HG03196 (cell line): Measurements from ENCODE around the gene TCF7L2.

Source experiments
- ATAC-seq: cut with Tn5 transposase; IDR thresholded peaks from one replicate; pipeline ENCODE4 v1.9.1; 2021; ENCODE audit not compliant: unreplicated experiment

TCF7L2 gene

DNA sequence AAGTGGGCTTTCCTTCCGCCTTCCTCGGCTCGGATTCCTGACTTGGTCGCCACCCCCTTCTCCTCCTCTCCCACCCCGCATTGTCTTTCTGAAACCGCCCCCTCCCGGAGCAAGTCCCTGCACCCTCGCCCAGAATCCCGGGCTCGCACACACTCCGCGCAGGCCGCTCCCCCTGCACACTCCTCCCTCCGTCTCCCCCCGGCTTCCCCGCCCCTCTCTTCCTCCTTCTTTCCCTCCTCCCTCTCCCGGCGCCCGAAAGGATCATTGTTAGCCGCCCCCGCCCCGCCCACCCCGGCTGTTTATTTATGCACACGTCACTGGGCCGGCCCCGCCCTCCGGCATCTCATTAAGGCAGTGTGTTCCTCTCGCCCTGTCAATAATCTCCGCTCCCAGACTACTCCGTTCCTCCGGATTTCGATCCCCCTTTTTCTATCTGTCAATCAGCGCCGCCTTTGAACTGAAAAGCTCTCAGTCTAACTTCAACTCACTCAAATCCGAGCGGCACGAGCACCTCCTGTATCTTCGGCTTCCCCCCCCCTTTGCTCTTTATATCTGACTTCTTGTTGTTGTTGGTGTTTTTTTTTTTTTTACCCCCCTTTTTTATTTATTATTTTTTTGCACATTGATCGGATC lies at the start of gene TCF7L2:
Gene TCF7L2 (plus strand): TSS at position 373 of the 633 bp plus-strand sequence. CDS start 510 bp downstream, outside the sequence.
- no peak for ATAC-seq

DNA sequence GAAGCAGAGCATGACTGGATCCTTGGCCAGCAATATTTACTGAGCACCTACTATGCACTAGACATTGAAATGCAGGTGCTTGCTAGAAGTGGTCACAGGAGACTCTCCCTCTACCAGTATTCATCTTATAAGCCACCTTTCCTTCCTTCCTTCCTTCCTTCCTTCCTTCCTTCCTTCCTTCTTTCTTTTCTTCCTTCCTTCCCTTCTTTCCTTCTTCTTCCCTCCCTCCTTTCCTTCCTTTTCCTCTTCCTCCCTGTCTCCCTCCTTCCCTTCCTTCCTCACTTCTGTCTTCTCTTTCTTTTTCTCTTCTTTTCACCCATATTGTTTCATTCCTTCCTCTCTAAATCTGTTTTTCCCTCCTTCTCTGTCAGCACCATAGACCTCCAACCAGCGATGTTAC lies 47.3 kb upstream of the TCF7L2 start:
- no peak for ATAC-seq

DNA sequence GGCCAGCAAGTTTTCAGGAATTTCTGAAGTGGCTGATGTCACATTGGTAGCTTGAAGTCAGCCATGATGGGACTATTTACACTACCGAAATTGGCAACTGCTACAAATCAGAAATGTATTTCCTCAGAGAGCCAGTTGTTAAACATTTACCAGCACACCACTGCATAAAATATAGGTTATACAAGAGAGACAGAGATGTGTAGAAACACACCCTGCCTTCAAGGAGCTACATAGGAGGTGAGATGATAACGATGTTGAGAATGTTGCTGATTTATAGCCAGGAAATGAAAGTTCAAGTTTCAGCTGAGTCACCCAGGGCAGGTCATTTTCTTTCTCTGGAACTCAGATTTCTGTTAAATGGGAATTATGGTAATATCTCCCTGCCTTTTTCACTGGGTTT lies 46.0 kb upstream of the TCF7L2 start:
- ATAC-seq: no peak

DNA sequence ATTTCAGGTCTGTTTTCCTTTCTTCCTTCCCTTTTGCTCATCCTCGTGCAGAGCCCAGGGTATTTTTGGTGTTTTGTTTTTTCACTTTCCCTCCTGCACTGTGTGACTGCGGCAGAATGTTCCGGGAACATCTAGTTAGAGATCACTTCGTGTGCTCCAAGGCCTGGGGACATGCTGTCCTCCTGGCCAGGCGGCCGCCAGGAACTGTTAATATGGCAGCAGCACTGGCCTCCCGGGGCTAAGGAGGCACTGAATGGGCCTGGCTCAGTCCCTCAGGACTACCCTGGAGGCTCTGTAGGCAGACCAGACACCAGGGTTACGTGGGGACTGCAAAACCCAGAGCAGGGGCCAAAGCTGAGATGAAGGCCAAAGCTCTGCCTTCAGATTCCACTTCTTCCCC lies 43.1 kb upstream of the TCF7L2 start:
- no peak for ATAC-seq

DNA sequence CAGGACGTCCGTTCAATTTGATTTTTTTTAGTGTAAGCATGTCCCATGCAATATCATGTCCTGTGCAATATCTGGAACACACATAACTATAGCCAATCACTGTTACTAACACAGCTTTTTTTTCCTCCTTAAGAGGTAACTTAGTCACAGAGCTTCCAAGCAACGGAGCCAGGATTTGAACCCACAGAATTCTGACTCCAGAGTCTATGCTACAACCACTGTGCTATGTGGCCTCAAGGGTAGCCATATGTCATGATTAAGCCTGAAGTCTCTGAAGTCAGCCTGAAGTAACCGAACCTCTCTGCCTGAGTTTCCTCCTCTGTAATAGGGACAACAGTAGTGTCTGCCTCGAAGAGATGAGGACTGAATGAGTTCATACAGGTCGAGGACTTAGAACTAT lies 42.2 kb upstream of the TCF7L2 start:
- ATAC-seq: no peak

DNA sequence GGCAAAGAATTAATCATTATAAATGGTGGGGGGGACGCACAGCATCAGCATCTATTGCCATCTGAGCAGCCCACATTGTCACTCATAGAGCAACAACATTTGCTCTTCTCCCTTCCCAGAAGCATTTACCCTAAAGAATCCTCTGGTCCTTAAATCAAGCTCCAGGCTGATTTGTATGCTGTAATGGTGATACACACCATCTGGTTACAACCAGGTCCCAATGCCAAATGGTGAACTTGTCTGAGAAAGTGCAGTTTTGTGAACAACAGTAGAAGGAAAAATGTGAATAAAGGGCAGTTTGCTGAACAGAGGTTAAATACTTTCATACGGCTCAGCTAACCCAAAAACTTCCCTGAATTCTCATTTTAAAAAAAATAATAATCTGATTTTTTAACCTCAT lies 38.8 kb upstream of the TCF7L2 start:
- no peak for ATAC-seq

DNA sequence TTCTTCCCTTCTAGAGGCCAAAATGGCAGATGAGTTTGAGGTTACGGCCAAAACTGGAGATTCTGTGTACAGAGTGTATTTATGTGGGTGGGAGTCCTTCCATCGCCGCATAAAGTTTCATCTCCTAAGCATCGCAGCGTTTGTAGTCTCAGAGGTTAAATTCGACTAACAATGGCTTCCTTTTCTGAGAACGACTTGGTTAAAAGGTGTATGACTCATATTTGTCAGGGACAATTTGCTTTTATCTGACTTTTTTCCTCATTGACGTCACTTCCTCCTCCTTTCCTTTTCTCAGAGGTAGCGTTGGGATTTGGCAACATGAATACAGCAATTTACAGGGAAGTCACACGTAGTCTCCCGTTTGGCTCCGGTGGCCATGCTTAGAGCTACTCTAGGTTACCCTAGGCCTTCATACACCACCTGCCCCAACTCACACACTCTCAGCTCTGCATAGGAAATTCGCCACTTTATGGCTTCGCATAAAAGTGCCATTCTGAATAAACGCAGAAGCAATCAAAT lies 37.6 kb upstream of the TCF7L2 start:
- ATAC-seq: no peak

DNA sequence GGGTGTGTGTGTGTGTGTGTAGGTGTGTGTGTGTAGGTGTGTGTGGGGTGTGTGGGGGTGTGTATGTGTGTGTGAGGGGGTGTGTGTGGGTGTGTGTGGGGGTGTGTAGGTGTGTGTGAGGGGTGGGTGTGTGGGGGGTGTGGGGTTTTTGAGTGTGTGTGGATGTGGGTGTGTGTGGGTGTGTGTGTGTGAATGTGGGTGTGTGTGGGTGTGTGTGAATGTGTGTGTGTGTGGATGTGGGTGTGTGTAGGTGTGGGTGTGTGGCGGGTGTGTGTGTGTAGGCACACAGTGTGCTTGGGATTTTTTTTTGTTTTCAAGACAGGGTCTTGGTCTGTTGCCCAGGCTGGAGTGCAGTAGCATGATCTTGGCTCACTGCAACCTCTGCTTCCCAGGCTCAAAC lies 36.8 kb upstream of the TCF7L2 start:
- no peak for ATAC-seq

DNA sequence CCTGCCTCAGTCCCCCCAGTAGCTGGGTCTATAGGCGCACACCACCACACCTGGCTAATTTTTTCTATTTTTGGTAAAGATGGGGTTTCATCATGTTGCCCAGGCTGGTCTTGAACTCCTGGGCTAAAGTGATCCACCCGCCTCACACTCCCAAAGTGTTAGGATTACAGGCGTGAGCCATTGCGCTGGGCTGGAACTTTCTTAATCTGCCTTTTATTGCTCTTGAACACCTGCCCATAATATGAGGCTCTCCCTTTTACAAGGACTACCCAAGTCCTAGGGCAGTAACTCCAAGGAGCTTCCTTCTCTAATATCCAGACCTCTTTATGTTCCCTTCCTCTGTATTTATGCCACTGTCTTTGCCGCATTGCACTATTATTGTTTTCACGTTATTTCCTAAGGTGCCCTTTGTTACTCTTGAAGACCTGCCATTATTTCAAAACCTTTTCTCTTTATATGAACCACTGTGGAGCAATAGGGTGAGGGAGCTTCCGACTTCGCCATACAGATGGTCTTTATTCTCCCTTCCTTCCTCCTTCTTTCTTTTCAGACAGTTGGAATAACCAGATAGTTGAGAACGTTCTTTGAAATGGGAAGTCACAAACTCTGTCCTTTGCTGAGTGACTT lies 36.3 kb upstream of the TCF7L2 start:
- no peak for ATAC-seq

DNA sequence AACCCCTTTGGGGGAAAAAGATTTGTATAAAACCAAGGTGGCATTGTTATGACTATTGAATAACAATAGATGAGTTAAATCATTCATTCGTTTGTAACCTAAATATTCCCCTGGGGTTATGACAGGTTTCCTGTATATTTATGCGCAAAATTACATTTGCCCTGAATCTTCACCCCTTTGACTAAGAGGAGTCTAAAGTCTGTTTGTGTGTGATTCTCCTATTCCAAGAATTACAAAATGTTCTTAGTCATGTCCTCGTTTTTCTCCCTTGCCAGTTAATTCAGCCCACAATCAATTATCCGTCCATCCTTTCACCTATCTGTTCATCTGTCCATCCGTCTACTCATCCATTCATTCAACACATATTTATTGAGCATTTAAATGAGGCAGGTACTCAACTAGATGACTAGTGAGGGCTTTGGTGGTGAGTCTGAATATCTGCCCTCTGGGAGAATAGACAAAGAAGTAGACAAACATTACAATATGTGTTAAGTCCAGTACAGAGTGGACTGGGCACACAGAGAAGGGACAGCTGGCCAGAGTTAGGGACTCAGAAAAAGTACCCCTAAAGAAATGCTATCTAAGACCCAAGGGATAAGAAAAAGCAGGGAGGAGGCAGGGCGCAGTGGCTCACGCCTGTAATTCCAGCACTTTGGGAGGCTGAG lies 35.6 kb upstream of the TCF7L2 start:
- ATAC-seq: no peak

DNA sequence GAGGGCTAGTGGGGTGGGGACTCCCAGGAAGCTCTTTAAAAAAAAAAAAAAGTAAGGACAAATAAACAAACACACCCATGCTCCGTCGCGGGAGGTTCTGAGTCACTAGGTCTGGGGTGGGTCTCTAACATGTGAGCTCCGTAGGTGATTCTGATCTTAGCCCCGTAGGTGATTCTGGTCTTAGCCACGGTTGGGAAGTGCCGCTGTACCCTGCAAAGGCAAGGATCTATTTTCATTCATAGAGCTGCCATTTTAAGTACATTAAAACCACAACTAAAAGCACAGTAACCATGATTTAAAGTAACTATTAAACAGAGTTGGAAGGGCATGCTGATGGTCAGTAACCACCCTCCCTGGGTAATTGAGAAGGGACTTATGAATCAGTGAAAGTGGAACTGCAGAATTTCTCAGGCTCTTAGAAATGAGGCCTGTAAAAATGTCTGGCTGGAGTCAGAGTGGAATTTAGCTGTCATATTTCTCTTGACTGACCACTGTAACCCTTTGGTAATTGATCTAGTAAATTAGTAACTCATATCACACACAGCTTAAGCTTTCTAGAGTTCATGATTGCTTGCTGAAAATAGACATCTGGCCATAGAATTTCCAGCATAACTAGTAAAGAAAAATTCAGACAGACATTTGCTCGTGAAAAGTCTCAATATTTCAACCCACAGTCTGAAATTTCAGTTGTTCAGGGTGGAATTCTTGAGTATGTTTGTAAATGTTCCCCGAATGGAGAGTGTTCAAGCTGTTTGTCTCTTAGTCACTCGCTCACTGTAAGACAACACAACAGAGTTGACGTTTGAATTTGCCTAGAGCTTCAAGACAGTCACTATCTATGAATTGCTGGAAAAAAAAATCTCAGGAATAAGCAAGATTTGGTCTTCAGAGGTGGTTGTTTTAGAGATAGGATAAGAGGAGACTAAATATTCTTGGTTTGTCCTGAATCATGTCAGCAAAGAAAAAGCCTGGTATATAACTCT lies 34.2 kb upstream of the TCF7L2 start:
- no peak for ATAC-seq

DNA sequence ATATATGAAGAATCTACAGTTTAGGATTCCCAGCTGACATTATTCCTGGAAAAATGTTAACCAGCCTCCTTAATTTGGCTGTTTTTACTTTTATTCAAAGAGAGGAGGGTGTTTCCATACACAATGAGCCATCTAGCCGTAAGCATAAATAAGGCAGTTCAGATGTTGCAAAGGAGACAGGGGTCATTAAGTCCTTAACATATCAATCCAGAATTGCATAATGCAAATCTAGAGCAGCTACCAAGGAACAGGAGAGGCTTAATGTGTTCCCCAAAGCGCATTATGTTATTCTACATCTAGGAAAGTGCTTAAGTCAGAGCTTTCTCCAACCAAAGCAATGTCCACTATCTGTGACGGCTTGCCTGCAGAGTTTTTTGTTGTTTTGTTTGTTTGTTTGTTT lies 32.4 kb upstream of the TCF7L2 start:
- no peak for ATAC-seq

DNA sequence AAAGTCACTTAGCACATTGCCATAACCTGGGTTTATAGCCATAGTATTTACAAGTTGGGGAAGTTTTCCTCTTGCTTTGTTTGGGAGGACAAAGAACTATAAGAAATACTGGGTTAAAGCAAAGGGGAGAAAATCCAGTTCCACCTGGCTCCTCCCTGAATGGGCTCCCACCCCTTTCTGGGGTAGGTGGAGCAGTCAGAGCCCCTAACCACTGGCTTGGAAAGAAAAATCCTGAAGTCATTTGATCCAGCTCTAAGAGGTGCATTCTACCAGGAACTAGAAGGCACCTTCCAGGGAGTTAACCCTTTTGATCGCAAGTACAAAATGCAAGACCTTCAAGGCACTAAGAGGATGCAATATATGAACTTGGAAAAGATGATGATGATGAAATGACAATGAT lies 31.3 kb upstream of the TCF7L2 start:
- no peak for ATAC-seq

DNA sequence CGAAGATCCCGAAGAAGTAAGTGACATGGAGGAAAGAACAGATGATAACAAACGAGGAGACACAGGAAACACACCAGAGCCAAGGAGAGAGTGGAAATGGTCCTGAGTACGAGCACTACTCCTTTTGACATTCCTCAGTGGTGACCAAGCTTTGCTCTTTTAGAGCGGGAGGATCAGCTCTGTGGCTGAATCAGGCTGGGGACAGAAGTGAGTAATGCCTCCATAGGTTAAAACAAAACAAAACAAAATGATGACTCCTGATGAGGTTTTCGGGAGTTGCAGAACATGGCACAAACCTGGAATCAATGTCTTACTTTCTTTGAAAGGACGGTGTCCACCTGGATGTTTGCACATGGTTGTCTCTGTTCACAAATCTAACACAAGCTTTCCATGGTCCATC lies 30.3 kb upstream of the TCF7L2 start:
- no peak for ATAC-seq

DNA sequence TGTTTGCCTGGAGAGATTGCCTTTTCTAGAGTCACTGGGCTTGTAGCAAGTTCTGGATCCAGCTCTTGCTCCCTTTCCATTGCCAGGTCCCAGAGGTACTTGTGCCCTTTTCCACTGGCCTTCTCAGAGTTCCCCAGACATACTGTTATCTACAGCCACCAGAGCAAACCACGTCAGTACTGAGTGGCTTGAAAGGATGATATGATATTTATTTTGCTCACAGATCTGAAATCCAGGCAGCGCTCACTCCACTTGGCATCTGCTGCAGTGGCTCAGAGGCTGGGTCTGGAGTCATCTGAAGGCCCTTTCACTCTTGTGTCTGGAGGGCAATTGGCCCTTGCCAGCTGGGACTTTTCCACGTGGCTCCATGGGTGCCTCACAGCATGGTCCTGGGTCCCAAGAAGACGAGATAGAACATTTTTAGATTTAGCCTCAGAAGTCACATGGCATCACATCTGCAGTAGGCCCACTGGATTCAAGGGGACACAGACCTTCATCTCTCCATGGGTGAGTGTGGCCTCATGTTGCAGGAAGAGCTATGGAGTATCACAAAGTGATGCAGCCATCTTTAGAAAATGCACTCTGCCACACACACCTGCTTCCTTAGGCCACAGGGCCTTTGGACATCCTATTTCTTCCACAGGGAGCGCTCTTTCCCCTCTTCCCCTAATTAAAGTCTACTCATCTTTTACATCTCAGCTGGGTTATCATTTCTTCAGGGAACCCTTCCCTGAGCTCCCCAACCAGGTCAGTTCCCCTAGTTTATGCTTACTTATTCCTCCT lies 22.9 kb upstream of the TCF7L2 start:
- no peak for ATAC-seq

DNA sequence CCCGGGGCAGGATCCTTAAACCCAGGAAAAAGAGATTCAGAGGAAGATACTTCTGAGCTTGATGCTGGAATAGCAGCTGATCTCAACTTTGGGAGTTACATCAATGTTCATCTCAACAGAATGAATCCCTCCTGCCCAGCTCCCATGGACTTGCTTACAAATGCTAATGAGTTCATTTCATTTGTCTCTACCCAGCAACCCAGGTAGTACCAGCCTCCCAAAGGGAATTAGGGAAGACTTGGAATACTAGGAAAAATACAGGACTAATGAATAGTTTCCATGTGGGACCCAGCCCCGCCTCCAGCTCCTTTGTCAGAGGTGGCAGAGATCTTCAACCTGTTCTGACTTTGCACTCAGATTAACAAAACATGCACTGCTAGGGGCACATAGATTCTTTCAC lies 22.1 kb upstream of the TCF7L2 start:
- no peak for ATAC-seq

DNA sequence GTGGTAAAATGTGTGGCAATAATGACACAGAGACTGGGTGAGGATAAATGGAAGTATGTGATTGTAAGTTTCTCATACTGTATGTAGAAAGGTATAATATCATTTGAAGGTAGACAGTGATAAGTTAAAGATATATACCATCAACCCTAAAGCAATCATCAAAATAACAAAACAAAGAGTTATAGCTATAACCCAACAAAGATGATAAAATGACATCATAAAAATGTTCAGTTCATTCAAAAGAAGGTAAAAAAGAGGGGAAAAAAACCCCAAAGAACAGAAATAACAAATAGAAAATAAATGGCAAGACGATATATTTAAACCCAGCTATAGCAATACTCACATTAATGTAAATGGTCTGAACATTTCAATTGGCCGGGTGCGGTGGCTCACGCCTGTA lies 17.4 kb upstream of the TCF7L2 start:
- no peak for ATAC-seq

DNA sequence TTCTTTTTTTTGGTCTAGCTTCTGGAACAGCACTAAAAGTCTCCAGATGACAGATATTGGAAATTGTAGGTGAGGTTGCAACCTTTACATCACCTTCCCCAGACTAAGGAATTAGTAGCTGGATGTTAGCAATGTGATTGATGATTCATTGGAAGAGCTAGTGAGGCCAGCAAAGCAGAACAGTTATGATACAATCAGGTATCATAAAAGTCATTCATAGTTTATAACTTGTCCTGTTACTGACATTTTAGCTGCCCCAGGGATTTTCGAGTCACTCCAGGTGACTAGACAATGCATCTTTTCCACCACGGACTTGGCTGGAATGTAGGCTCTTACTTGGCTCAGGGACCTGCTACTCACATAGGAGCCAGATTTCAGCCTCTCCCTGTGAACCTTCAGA lies 15.9 kb upstream of the TCF7L2 start:
- no peak for ATAC-seq

DNA sequence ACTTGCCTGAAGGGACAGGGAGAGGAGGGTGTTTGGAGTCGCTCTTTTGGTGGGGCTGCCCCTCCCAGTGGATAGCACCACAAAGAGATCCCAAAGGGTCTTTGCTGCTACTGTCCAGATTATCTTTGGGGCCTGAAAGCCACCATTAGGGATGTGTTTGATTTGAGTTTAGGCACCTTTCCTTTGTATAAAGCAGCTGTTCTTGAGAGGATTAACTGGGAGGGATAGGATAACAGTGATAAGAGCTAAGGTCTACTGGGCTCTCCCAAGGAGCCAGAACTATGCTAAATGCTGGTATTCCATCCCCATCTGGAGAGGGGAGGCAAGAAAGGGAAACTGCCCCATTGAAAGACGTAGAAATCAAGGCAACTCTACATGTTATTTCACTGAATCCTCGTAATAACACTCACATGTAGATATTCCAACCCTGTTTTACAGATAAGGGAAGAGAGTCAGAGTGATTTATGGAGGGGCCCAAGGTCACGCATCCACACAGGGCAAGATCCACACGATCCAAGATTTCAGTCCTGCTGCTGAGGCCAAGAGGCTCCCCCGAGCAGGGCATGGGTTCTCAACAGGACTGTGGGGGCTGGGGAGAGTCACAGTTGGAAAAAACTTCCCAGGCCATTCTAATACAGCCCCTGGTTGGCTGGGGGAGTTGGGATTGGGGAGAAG lies 11.1 kb upstream of the TCF7L2 start:
- no peak for ATAC-seq

DNA sequence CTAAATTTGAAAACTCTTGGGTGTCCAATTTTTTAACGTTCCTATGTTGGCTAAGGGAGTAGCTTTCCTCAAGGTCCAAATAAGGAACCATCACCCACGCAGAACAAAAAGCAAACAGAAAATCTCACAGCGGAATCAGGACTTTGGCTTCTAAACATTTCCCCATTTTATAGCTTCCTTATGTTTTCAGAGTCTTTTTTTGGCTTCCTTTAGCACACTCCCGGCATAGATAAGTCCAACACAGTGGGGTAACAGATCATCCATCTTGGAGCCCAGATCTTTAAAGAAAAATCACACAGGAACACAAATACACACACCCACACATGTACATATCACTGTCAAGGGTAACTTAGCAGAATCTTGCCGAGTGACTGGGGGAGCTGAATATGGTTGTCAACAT lies 4.2 kb upstream of the TCF7L2 start:
- no peak for ATAC-seq
